HCT116 (cell line): ENCODE results near the gene INMT. TPM values are rescaled to one million over a fixed set of nuclear protein-coding genes. Genes with fewer than 3 reads are reported as not detected.

Experiments used
- ATAC-seq: fragments of 200-7000 bp; cut with Tn5 transposase; 2 replicates; pipeline ENCODE4 v1.9.1; 2020; ENCODE audit warnings: mild to moderate bottlenecking, moderate library complexity
- BruUV-seq: library from RNA; stranded (reverse); fragments of 400-500 nt; replicated peaks from 2 replicates; lab custom pipeline; 2021; lab: Mats Ljungman, UMichigan
- CTCF ChIA-PET: fragments of 300-600 bp; sonication (Branson Sonifier 250); formaldehyde crosslinking; loops from one replicate; lab custom pipeline; 2021; ENCODE audit warnings: antibody characterized with exemption; lab: Charles Lee
- POLR2A ChIA-PET: fragments of 300-600, 350-600 bp; sonication (Branson Sonifier 250); formaldehyde crosslinking; loops from one replicate; lab custom pipeline; 2021; ENCODE audit warnings: antibody characterized with exemption; lab: Charles Lee
- RAD21 ChIA-PET, 2 experiments: fragments of 300-600 bp; sonication (Branson Sonifier 250); formaldehyde crosslinking; loops; one replicate each; lab custom pipeline; 2023; ENCODE audit warnings: low total read pairs in 2 of 2; ENCODE audit not compliant: uncharacterized antibody in 2 of 2, unreplicated experiment in 2 of 2, low non-redundant PET in 1 of 2; lab: Charles Lee
- DNase-seq: peaks from one replicate; pipeline ENCODE4 v3.0.0-alpha.2; 2010; ENCODE audit warnings: low read depth, low spot score
- H2AFZ ChIP-seq: fragments of 200-600 bp; shearing (Covaris generic), sonication (generic); 2 replicates; pipeline ENCODE4 v1.6.1; 2017; ENCODE audit warnings: low read depth, mixed run types, mixed read lengths, antibody characterized with exemption, low read length; ENCODE audit not compliant: poor library complexity, severe bottlenecking
- H3K27ac ChIP-seq: 2 replicates; pipeline ENCODE4 v1.5.1; 2012; ENCODE audit warnings: low read depth, low read length
- H3K27me3 ChIP-seq: fragments of 200-600 bp; sonication (generic); 2 replicates; pipeline ENCODE4 v1.6.1; 2016; ENCODE audit warnings: mixed run types, low read length, mixed read lengths; ENCODE audit not compliant: insufficient read depth
- H3K36me3 ChIP-seq, 2 experiments: fragments of 200-500 bp in 1 of 2; fragments of 200-600 bp in 1 of 2; sonication (Bioruptor generic) in 1 of 2; sonication (generic) in 1 of 2; 2 replicates each; pipeline versions ENCODE4 v1.5.1 to v1.6.1; 2014 to 2016; ENCODE audit warnings: low read length in 2 of 2, inconsistent platforms in 1 of 2, mixed read lengths in 1 of 2, mixed run types in 1 of 2; ENCODE audit not compliant: insufficient read depth in 2 of 2, control insufficient read depth in 1 of 2
- H3K4me1 ChIP-seq, 2 experiments: fragments of 200-600 bp in 1 of 2; sonication (generic) in 1 of 2; 2 replicates each; pipeline versions ENCODE4 v1.5.1 to v1.6.1; 2012 to 2017; ENCODE audit warnings: low read length in 2 of 2, inconsistent platforms in 1 of 2, mild to moderate bottlenecking in 1 of 2, mixed read lengths in 1 of 2, mixed run types in 1 of 2, moderate library complexity in 1 of 2; ENCODE audit not compliant: insufficient read depth in 2 of 2, control insufficient read depth in 1 of 2
- H3K4me2 ChIP-seq: fragments of 200-600 bp; sonication (generic); 2 replicates; pipeline ENCODE4 v1.6.1; 2017; ENCODE audit warnings: mixed run types, low read length, mixed read lengths
- H3K4me3 ChIP-seq, 2 experiments: fragments of 200-600 bp in 1 of 2; sonication (generic) in 1 of 2; replicated peaks in 1 of 2; 2 replicates each; pipeline ENCODE4 v1.5.1; 2011 to 2016; ENCODE audit warnings: low read length in 2 of 2, control low read depth in 1 of 2, low read depth in 1 of 2, mild to moderate bottlenecking in 1 of 2, mixed read lengths in 1 of 2, mixed run types in 1 of 2
- H3K79me2 ChIP-seq: fragments of 200-600 bp; sonication (generic); 2 replicates; pipeline ENCODE4 v1.6.1; 2017; ENCODE audit warnings: mild to moderate bottlenecking, mixed run types, low read length, moderate library complexity, mixed read lengths; ENCODE audit not compliant: insufficient read depth
- H3K9ac ChIP-seq: fragments of 200-600 bp; sonication (generic); 2 replicates; pipeline ENCODE4 v1.6.1; 2016; ENCODE audit warnings: low read length, mixed read lengths
- H3K9me2 ChIP-seq: fragments of 200-600 bp; sonication (generic), shearing (Covaris generic); 2 replicates; pipeline ENCODE4 v1.6.1; 2017; ENCODE audit warnings: mixed run types, mild to moderate bottlenecking, moderate library complexity; ENCODE audit not compliant: insufficient read depth
- H3K9me3 ChIP-seq, 2 experiments: fragments of 200-500 bp in 1 of 2; fragments of 200-600 bp in 1 of 2; sonication (Bioruptor generic) in 1 of 2; sonication (generic) in 1 of 2; 2 replicates each; pipeline ENCODE4 v1.6.1; 2014 to 2017; ENCODE audit warnings: low read length in 2 of 2, mixed read lengths in 2 of 2, inconsistent platforms in 1 of 2, low read depth in 1 of 2, mild to moderate bottlenecking in 1 of 2, mixed run types in 1 of 2, moderate library complexity in 1 of 2; ENCODE audit not compliant: control insufficient read depth in 1 of 2, insufficient read depth in 1 of 2
- H4K20me1 ChIP-seq: fragments of 200-600 bp; sonication (generic), shearing (Covaris generic); 2 replicates; pipeline ENCODE4 v1.6.1; 2017; ENCODE audit warnings: mixed run types, mild to moderate bottlenecking, moderate library complexity; ENCODE audit not compliant: insufficient read depth
- ATF3 ChIP-seq: IDR thresholded peaks from 2 replicates; pipeline ENCODE4 v1.6.1; 2012
- CBX3 ChIP-seq: IDR thresholded peaks from 2 replicates; pipeline ENCODE4 v1.6.1; 2012; ENCODE audit warnings: low read depth
- CEBPB ChIP-seq: IDR thresholded peaks from 2 replicates; pipeline ENCODE4 v1.6.1; 2012; ENCODE audit warnings: low read depth
- EGR1 ChIP-seq: IDR thresholded peaks from 2 replicates; pipeline ENCODE4 v1.6.1; 2012; ENCODE audit warnings: low read depth
- EZH2 ChIP-seq: fragments of 200-600 bp; sonication (generic); IDR thresholded peaks from 2 replicates; pipeline ENCODE4 v1.6.1; 2017; ENCODE audit warnings: antibody characterized with exemption, mixed run types
- MAX ChIP-seq: IDR thresholded peaks from 2 replicates; pipeline ENCODE4 v1.6.1; 2012
- POLR2A ChIP-seq: IDR thresholded peaks from 2 replicates; pipeline ENCODE4 v1.7.0; 2011; ENCODE audit warnings: borderline replicate concordance; ENCODE audit not compliant: insufficient read depth, insufficient read length; ENCODE audit errors: extremely low read depth
- SIN3A ChIP-seq: IDR thresholded peaks from 2 replicates; pipeline ENCODE4 v1.6.1; 2012; ENCODE audit warnings: low read depth
- SP1 ChIP-seq: IDR thresholded peaks from 2 replicates; pipeline ENCODE4 v1.6.1; 2012; ENCODE audit warnings: low read depth
- SRF ChIP-seq: IDR thresholded peaks from 2 replicates; pipeline ENCODE4 v1.6.1; 2012; ENCODE audit warnings: low read depth
- ZBTB33 ChIP-seq: IDR thresholded peaks from 2 replicates; pipeline ENCODE4 v1.6.1; 2011; ENCODE audit warnings: mild to moderate bottlenecking, low read length, moderate library complexity; ENCODE audit not compliant: insufficient replicate concordance; ENCODE audit errors: extremely low read depth
- ZNF274 ChIP-seq: fragments of 200-500 bp; sonication (Bioruptor generic); IDR thresholded peaks from 2 replicates; pipeline ENCODE4 v1.6.1; 2014; ENCODE audit warnings: mild to moderate bottlenecking, low read depth, low read length, inconsistent platforms
- intact Hi-C: fragments of 100-400 bp; cut with micrococcal nuclease; formaldehyde crosslinking; loops from 2 replicates; pipeline ENCODE4 v1.10.0; 2022
- total RNA-seq: library from RNA; stranded (reverse); gene quantifications from one replicate; pipeline ENCODE4 v1.2.1, GENCODE V29; 2021; ENCODE audit not compliant: unreplicated experiment
- TF ChIP-seq, protein P1 (sequence below): IDR thresholded peaks from 2 replicates; pipeline ENCODE4 v1.6.1; 2012; ENCODE audit warnings: low read depth
- TF ChIP-seq, protein P2 (sequence below), 3 experiments: fragments of 200-600 bp in 1 of 3; sonication (generic) in 1 of 3; IDR thresholded peaks in 2 of 3; conservative IDR thresholded peaks in 1 of 3; 2 replicates each; pipeline ENCODE4 v1.5.1; 2012 to 2017; ENCODE audit warnings: low read depth in 2 of 3, low read length in 2 of 3, antibody characterized with exemption in 1 of 3, borderline replicate concordance in 1 of 3, control low read depth in 1 of 3, mild to moderate bottlenecking in 1 of 3, mixed read lengths in 1 of 3, mixed run types in 1 of 3, moderate library complexity in 1 of 3; ENCODE audit not compliant: insufficient read depth in 1 of 3

The INMT gene
- total RNA-seq, 1 experiment from 2014 or later, result 0.32 TPM

- ChIA-PET POLR2A (no interaction called here), CTCF (no interaction called here)
- BruUV-seq, result no TSS peak
Measured at GRCh38 chr7:30780941-30781340, 29.0 kb downstream of the INMT start.

More at GRCh38 chr7:30780941-30781340, 29.0 kb downstream of the INMT start:
- no peak for DNase-seq
- Histone ChIP-seq H3K27ac (no peak overlapping the region), H3K9me3 (no peaks in the 10 kb centered on the region), H3K27me3 (no peaks in the 10 kb centered on the region), H3K4me1 (no peaks in the 10 kb centered on the region), H3K79me2 (peaks cover 9% of the 10 kb centered on the region; the same call in 1 of the 2 replicates), H2AFZ (no peak overlapping the region), H3K9me2 (no peaks in the 10 kb centered on the region), H3K4me3 (no peak overlapping the region), H3K36me3 (peaks cover 5 to 22% of the 10 kb centered on the region in 2 experiments; a peak in 3 of 4 replicates), H3K4me2 (no peak overlapping the region), H3K9ac (no peak overlapping the region), H4K20me1 (no peaks in the 10 kb centered on the region; the same call in 1 of the 2 replicates)
- TF ChIP-seq CEBPB (no peak), EZH2 (no peak), SRF (no peak), SP1 (no peak), SIN3A (no peak), EGR1 (no peak), ZNF274 (no peak), ZBTB33 (no peak), CBX3 (no peak), MAX (no peak), POLR2A (no peak), ATF3 (no peak)
- TF ChIP-seq, protein P1, sequence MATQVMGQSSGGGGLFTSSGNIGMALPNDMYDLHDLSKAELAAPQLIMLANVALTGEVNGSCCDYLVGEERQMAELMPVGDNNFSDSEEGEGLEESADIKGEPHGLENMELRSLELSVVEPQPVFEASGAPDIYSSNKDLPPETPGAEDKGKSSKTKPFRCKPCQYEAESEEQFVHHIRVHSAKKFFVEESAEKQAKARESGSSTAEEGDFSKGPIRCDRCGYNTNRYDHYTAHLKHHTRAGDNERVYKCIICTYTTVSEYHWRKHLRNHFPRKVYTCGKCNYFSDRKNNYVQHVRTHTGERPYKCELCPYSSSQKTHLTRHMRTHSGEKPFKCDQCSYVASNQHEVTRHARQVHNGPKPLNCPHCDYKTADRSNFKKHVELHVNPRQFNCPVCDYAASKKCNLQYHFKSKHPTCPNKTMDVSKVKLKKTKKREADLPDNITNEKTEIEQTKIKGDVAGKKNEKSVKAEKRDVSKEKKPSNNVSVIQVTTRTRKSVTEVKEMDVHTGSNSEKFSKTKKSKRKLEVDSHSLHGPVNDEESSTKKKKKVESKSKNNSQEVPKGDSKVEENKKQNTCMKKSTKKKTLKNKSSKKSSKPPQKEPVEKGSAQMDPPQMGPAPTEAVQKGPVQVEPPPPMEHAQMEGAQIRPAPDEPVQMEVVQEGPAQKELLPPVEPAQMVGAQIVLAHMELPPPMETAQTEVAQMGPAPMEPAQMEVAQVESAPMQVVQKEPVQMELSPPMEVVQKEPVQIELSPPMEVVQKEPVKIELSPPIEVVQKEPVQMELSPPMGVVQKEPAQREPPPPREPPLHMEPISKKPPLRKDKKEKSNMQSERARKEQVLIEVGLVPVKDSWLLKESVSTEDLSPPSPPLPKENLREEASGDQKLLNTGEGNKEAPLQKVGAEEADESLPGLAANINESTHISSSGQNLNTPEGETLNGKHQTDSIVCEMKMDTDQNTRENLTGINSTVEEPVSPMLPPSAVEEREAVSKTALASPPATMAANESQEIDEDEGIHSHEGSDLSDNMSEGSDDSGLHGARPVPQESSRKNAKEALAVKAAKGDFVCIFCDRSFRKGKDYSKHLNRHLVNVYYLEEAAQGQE, result no peak
- TF ChIP-seq, protein P2, sequence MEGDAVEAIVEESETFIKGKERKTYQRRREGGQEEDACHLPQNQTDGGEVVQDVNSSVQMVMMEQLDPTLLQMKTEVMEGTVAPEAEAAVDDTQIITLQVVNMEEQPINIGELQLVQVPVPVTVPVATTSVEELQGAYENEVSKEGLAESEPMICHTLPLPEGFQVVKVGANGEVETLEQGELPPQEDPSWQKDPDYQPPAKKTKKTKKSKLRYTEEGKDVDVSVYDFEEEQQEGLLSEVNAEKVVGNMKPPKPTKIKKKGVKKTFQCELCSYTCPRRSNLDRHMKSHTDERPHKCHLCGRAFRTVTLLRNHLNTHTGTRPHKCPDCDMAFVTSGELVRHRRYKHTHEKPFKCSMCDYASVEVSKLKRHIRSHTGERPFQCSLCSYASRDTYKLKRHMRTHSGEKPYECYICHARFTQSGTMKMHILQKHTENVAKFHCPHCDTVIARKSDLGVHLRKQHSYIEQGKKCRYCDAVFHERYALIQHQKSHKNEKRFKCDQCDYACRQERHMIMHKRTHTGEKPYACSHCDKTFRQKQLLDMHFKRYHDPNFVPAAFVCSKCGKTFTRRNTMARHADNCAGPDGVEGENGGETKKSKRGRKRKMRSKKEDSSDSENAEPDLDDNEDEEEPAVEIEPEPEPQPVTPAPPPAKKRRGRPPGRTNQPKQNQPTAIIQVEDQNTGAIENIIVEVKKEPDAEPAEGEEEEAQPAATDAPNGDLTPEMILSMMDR (IDR thresholded peaks at IDR 0.05 in 2 of 3, conservative IDR thresholded peaks at IDR 0.05 in 1 of 3; ENCODE audit: borderline replicate concordance in 1 of 3, insufficient read depth in 1 of 3, low read depth in 2 of 3, low read length in 2 of 3), result no peak
- no peak for ATAC-seq
- RAD21 ChIA-PET, result no interaction called here
- intact Hi-C loops, result no loop called here
